HepG2 (cell line): ENCODE measurements around the gene TCF23. TPM values are rescaled to one million over a fixed set of nuclear protein-coding genes. Genes with fewer than 3 reads are reported as not detected.
A peak's percentile ranks its signal among the peaks of the same experiment; 100 is the strongest.

Experiments used
- ATAC-seq: fragments of 200-7000 bp; cut with Tn5 transposase; 3 replicates; pipeline ENCODE4 v1.9.1; 2020; ENCODE audit warnings: mild to moderate bottlenecking, moderate library complexity
- BruUV-seq: library from RNA; stranded (reverse); fragments of 400-500 nt; replicated peaks from 2 replicates; lab custom pipeline; 2021; lab: Mats Ljungman, UMichigan
- CTCF ChIA-PET: fragments of 300-600 bp; formaldehyde crosslinking; extraction: SDS; loops from one replicate; lab custom pipeline; 2021; ENCODE audit warnings: low total read pairs, inconsistent platforms, low intra/inter-chr PET ratio; lab: Yijun Ruan, JAX
- POLR2A ChIA-PET: fragments of 350-600 bp; sonication (Branson Sonifier 250); formaldehyde crosslinking; loops from one replicate; lab custom pipeline; 2020; ENCODE audit warnings: antibody characterized with exemption, inconsistent platforms; lab: Yijun Ruan, JAX
- DNase-seq: peaks from one replicate; pipeline ENCODE4 v3.0.0-alpha.2; 2015; ENCODE audit warnings: low spot score
- FAIRE-seq: peaks from 3 replicates; lab custom pipeline; 2011; peaks lifted over from hg19 to GRCh38; lab: Jason Lieb, UNC
- H2AFZ ChIP-seq: one replicate; pipeline ENCODE4 v1.6.1; 2011; ENCODE audit warnings: low read length, inconsistent platforms
- H3K27ac ChIP-seq: fragments of 300-600 bp; 3 replicates; pipeline ENCODE4 v1.8.0; 2011; ENCODE audit warnings: mixed run types, mild to moderate bottlenecking, mixed read lengths, low read length, inconsistent platforms; ENCODE audit not compliant: insufficient read depth; ENCODE audit errors: extremely low read length
- H3K27me3 ChIP-seq, 2 experiments: fragments of 200-600 bp in 1 of 2; 2 replicates in 1 of 2; 3 replicates in 1 of 2; pipeline versions ENCODE4 v1.6.0 to v1.8.0; 2011; ENCODE audit warnings: low read length in 2 of 2, mild to moderate bottlenecking in 2 of 2, moderate library complexity in 2 of 2, inconsistent platforms in 1 of 2; ENCODE audit not compliant: insufficient read depth in 2 of 2, control insufficient read depth in 1 of 2
- H3K36me3 ChIP-seq, 2 experiments: fragments of 200-600 bp in 1 of 2; replicated peaks in 1 of 2; 2 replicates in 1 of 2; 3 replicates in 1 of 2; pipeline versions ENCODE4 v1.5.1 to v1.8.0; 2011; ENCODE audit warnings: low read length in 2 of 2, inconsistent platforms in 1 of 2; ENCODE audit not compliant: insufficient read depth in 2 of 2, control insufficient read depth in 1 of 2
- H3K4me1 ChIP-seq: 2 replicates; pipeline ENCODE4 v1.5.1; 2012; ENCODE audit warnings: low read length, inconsistent platforms; ENCODE audit not compliant: insufficient read depth
- H3K4me2 ChIP-seq: 2 replicates; pipeline ENCODE4 v1.6.0; 2011; ENCODE audit warnings: low read depth, low read length, inconsistent platforms
- H3K4me3 ChIP-seq, 3 experiments: fragments of 200-600 bp in 1 of 3; sonication (generic), shearing (Covaris generic) in 1 of 3; replicated peaks in 1 of 3; 2 replicates each; pipeline ENCODE4 v1.5.1; 2011 to 2016; ENCODE audit warnings: low read length in 3 of 3, inconsistent platforms in 2 of 3, low read depth in 2 of 3, mild to moderate bottlenecking in 2 of 3, control low read depth in 1 of 3, mixed read lengths in 1 of 3; ENCODE audit not compliant: insufficient read depth in 1 of 3
- H3K79me2 ChIP-seq: one replicate; pipeline ENCODE4 v1.6.1; 2011; ENCODE audit warnings: low read length, inconsistent platforms; ENCODE audit not compliant: insufficient read depth
- H3K9ac ChIP-seq: 2 replicates; pipeline ENCODE4 v1.6.0; 2011; ENCODE audit warnings: mild to moderate bottlenecking, low read depth, low read length, inconsistent platforms; ENCODE audit not compliant: insufficient read depth
- H3K9me3 ChIP-seq: 2 replicates; pipeline ENCODE4 v1.5.1; 2012; ENCODE audit warnings: mild to moderate bottlenecking, low read length
- H4K20me1 ChIP-seq: 2 replicates; pipeline ENCODE4 v1.6.0; 2011; ENCODE audit warnings: inconsistent platforms, mild to moderate bottlenecking, low read length, moderate library complexity; ENCODE audit not compliant: insufficient read depth
- AGO1 ChIP-seq: fragments of 200-400 bp; formaldehyde crosslinking; IDR thresholded peaks from 2 replicates; pipeline ENCODE4 v1.6.1; 2017; ENCODE audit warnings: mild to moderate bottlenecking, low read depth, low read length, moderate library complexity; ENCODE audit not compliant: poor library complexity, severe bottlenecking
- ATF7-NPFF ChIP-seq: sonication (generic); formaldehyde crosslinking; IDR thresholded peaks from 2 replicates; pipeline ENCODE4 v1.8.1; 2023; ENCODE audit warnings: mild to moderate bottlenecking, low read depth, missing genetic modification reagents, moderate library complexity
- E2F2 ChIP-seq: sonication (generic); formaldehyde crosslinking; IDR thresholded peaks from 2 replicates; pipeline ENCODE4 v1.4.0; 2020; ENCODE audit warnings: missing genetic modification reagents, borderline replicate concordance
- ELF3 ChIP-seq: IDR thresholded peaks from 2 replicates; pipeline ENCODE4 v1.6.1; 2016; ENCODE audit warnings: missing genetic modification reagents, missing compliant biosample characterization
- HDAC2 ChIP-seq: sonication (generic); formaldehyde crosslinking; IDR thresholded peaks from 2 replicates; pipeline ENCODE4 v1.4.0; 2020; ENCODE audit warnings: missing genetic modification reagents
- HOXA5 ChIP-seq: sonication (generic); formaldehyde crosslinking; IDR thresholded peaks from 2 replicates; pipeline ENCODE4 v1.4.0; 2020; ENCODE audit warnings: missing genetic modification reagents
- KAT8 ChIP-seq: IDR thresholded peaks from 2 replicates; pipeline ENCODE4 v1.6.1; 2016; ENCODE audit warnings: missing genetic modification reagents, missing compliant biosample characterization
- NR2C2 ChIP-seq: sonication (generic); formaldehyde crosslinking; IDR thresholded peaks from 2 replicates; pipeline ENCODE4 v1.4.0; 2020; ENCODE audit warnings: missing genetic modification reagents, mild to moderate bottlenecking, moderate library complexity, borderline replicate concordance
- PPARG ChIP-seq: conservative IDR thresholded peaks from 2 replicates; pipeline ENCODE4 v1.6.1; 2016; ENCODE audit warnings: missing biosample characterization, missing genetic modification reagents
- SETDB1 ChIP-seq: sonication (generic); formaldehyde crosslinking; IDR thresholded peaks from 2 replicates; pipeline ENCODE4 v1.5.1; 2020; ENCODE audit warnings: missing genetic modification reagents, mild to moderate bottlenecking, borderline replicate concordance
- ZFX ChIP-seq: sonication (generic); formaldehyde crosslinking; IDR thresholded peaks from 2 replicates; pipeline ENCODE4 v1.4.0; 2020; ENCODE audit warnings: mild to moderate bottlenecking, low read depth, missing genetic modification reagents, moderate library complexity
- ZNF263 ChIP-seq: sonication (generic); formaldehyde crosslinking; IDR thresholded peaks from 2 replicates; pipeline ENCODE4 v1.4.0; 2020; ENCODE audit warnings: missing genetic modification reagents
- ZNF761 ChIP-seq: sonication (generic); formaldehyde crosslinking; conservative IDR thresholded peaks from 2 replicates; pipeline ENCODE4 v1.4.0; 2020; ENCODE audit warnings: mild to moderate bottlenecking, missing genetic modification reagents
- WGBS: methylation state at CpG from one replicate; pipeline ENCODE4 v1.1.6; 2017; ENCODE audit warnings: low lambda C conversion rate; 5-methylcytosine and 5-hydroxymethylcytosine counted together
- in situ Hi-C: cut with HindIII; loops from 2 replicates; pipeline ENCODE4 v1.10.0; 2017; ENCODE audit warnings: low pct_unique_long_range_greater_than_20kb; ENCODE audit not compliant: extremely low pct_ligation_motif_present
- intact Hi-C: fragments of 100-400 bp; cut with micrococcal nuclease; formaldehyde crosslinking; loops from one replicate; pipeline ENCODE4 v1.10.0; 2022; ENCODE audit not compliant: unreplicated experiment
- polyA plus RNA-seq, 8 experiments: library from polyadenylated mRNA; depleted of rRNA in 3 of 8; stranded (reverse) in 7 of 8; unstranded in 1 of 8; fragments of >200 nt; fragmentation: Illumina TruSeq in 4 of 8; extraction: Trizol in 4 of 8; gene quantifications; 2 replicates each; pipeline versions ENCODE4 v1.2.1 to v1.2.3, GENCODE V29; 2011 to 2016; ENCODE audit warnings: low read depth in 4 of 8, missing spikeins in 1 of 8, mixed read lengths in 1 of 8; ENCODE audit not compliant: insufficient read depth in 1 of 8
- total RNA-seq, 5 experiments: library from RNA; depleted of rRNA; stranded (reverse); fragments of >200 nt; fragmentation: Illumina TruSeq; extraction: Trizol; gene quantifications; 2 replicates each; pipeline ENCODE4 v1.2.3, GENCODE V29; 2016; ENCODE audit warnings: low read depth in 1 of 5
- TF ChIP-seq, protein P1 (sequence below): sonication (generic); formaldehyde crosslinking; IDR thresholded peaks from 2 replicates; pipeline ENCODE4 v1.5.0; 2020; ENCODE audit warnings: mild to moderate bottlenecking, missing genetic modification reagents

TCF23 gene
- total and polyA plus RNA-seq, 2 of the 13 experiments (the other 11 are each of a cell fraction or from before 2014, with no cell fraction given): 0.02 to 1.4 TPM

DNA sequence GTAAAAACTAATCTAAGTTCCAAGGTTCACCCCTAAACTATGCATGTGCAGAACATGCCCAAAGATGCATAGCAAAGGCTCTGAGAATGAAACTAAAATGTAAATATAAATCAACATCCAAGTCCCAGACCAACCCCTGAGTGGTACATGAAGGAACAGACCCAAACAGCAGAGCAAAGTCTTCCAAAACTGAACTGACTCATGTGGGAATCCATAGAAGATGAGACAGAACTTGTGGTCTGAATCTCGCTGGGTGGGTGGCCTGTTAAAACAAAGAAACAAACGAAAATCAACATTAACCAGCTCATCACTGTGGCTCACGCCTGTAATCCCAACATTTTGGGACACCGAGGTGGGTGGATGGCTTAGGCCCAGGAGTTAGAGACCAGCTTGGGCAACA is 33.5 kb downstream of the TCF23 start:
- Histone ChIP-seq H3K4me2 (no peak overlapping the region), H3K9me3 (no peaks in the 10 kb centered on the region), H3K27me3 (no peaks in the 10 kb centered on the region), H3K4me3 (no peak overlapping the region), H3K79me2 (no peaks in the 10 kb centered on the region), H4K20me1 (no peaks in the 10 kb centered on the region), H3K9ac (no peak overlapping the region), H2AFZ (no peak overlapping the region), H3K4me1 (peaks cover 97% of the 10 kb centered on the region), H3K36me3 (no peaks in the 10 kb centered on the region), H3K27ac (peak overlapping the region; percentile 94)
- in situ Hi-C loops: no loop called here
- POLR2A ChIA-PET: interaction anchor here (0.8 to 3.1 kb wide), 2 partner anchors 48 to 51 kb away, joined by 3 to 13 read pairs; partner anchors contain the start of gene PREB
- WGBS: 66% methylated on average over 4 of the region's 4 CpGs
- BruUV-seq: no TSS peak
- FAIRE-seq: no peak
- no peak for ATAC-seq
- intact Hi-C loops: no loop called here
- no peak for DNase-seq
- CTCF ChIA-PET: no interaction called here
- TF ChIP-seq ATF7-NPFF (CRISPR knock-in tag) (no peak), HDAC2 (CRISPR knock-in tag) (no peak), E2F2 (CRISPR knock-in tag) (no peak), PPARG (no peak), ELF3 (CRISPR knock-in tag) (peak; percentile 31; the same call in 1 of the 2 replicates), AGO1 (no peak), HOXA5 (peak; percentile 52; the same call in 1 of the 2 replicates), ZFX (CRISPR knock-in tag) (no peak), NR2C2 (CRISPR knock-in tag) (no peak), ZNF263 (CRISPR knock-in tag) (no peak), KAT8 (0 out of 2 replicates have a peak, but pooled peaks have one; percentile 19), SETDB1 (CRISPR knock-in tag) (0 out of 2 replicates have a peak, but pooled peaks have one; percentile 31), ZNF761 (CRISPR knock-in tag) (no peak)
- TF ChIP-seq, protein P1, sequence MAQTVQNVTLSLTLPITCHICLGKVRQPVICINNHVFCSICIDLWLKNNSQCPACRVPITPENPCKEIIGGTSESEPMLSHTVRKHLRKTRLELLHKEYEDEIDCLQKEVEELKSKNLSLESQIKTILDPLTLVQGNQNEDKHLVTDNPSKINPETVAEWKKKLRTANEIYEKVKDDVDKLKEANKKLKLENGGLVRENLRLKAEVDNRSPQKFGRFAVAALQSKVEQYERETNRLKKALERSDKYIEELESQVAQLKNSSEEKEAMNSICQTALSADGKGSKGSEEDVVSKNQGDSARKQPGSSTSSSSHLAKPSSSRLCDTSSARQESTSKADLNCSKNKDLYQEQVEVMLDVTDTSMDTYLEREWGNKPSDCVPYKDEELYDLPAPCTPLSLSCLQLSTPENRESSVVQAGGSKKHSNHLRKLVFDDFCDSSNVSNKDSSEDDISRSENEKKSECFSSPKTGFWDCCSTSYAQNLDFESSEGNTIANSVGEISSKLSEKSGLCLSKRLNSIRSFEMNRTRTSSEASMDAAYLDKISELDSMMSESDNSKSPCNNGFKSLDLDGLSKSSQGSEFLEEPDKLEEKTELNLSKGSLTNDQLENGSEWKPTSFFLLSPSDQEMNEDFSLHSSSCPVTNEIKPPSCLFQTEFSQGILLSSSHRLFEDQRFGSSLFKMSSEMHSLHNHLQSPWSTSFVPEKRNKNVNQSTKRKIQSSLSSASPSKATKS (CRISPR knock-in tag): 0 out of 2 replicates have a peak, but pooled peaks have one; percentile 12
